HG03558 (cell line): ENCODE data around the gene NADK.

Experiments
- ATAC-seq: cut with Tn5 transposase; IDR thresholded peaks from one replicate; pipeline ENCODE4 v1.9.1; 2021; ENCODE audit warnings: moderate number of reproducible peaks; ENCODE audit not compliant: unreplicated experiment; ENCODE audit errors: extremely low read depth

Gene NADK, protein sequence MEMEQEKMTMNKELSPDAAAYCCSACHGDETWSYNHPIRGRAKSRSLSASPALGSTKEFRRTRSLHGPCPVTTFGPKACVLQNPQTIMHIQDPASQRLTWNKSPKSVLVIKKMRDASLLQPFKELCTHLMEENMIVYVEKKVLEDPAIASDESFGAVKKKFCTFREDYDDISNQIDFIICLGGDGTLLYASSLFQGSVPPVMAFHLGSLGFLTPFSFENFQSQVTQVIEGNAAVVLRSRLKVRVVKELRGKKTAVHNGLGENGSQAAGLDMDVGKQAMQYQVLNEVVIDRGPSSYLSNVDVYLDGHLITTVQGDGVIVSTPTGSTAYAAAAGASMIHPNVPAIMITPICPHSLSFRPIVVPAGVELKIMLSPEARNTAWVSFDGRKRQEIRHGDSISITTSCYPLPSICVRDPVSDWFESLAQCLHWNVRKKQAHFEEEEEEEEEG

GRCh38 chr1:1777950-1778662 is at the start of gene NADK:
Gene NADK (minus strand): TSS chr1:1778470. CDS start chr1:1765406, 13,064 bp downstream.
- peak; percentile 17 for ATAC-seq

GRCh38 chr1:1827089-1827848 is 49.0 kb upstream of the NADK start:
- no peak for ATAC-seq

GRCh38 chr1:1826356-1827088 is 48.3 kb upstream of the NADK start:
- ATAC-seq = no peak

- ATAC-seq = no peak
Observed at GRCh38 chr1:1825217-1825616, 46.9 kb upstream of the NADK start.

DNA sequence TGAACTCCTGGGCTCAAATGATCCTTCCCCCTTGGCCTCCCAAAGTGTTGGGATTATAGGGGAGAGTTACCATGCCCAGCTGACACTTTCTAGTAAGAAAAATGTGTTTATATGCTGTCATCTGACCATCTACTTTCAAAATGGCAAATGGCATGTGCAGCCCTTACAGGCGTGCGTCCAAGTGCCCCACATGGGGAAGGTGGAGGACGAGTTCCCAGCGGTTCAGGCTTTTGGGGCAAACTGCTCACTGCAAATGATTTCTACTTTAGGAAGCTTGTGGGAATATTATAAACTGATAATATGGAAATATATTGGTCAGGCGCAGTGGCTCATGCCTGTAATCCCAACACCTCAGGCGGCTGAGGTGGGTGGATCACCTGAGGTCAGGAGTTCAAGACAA is 41.5 kb upstream of the NADK start:
- ATAC-seq = no peak

DNA sequence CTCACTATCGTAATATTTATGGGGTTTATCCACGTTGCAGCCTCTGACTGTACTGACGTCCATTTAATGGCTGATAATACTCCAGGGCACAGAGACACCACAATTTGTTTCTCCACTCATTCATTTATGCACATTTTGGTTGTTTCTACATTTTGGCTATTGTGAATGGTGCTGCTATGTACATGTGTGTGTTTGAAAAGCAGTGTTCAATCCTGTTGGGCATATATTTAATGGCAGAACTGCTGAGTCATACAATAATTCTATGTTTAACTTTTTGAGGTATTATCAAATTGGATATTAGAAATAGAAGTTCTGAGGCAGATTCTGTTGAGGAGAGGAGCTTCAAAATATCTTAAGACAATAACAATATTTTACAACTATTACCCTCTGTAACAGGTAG is 39.0 kb upstream of the NADK start:
- no peak for ATAC-seq

- ATAC-seq = no peak
Observed at GRCh38 chr1:1815606-1816281, 37.5 kb upstream of the NADK start.

DNA sequence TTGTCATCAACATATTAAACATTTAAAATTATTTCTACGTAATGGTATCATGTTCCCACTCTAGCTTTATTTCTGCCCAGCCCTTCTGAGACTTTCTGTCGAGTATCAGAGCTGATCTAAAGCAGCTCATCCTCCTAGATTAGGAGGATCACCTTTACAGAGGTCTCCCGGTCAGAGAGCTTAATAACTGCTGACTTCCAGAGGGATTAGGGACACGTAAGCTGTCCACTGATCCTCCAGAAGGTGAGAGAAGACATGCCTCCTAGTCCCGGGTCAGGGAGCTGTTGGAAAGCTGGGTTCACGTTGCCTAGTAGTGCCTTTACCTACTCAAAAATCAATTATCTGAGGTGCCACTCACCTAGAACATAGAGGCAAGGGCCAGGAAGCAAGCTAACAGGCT is 31.2 kb upstream of the NADK start:
- no peak for ATAC-seq

- ATAC-seq = no peak
Observed at GRCh38 chr1:1808206-1808605, 29.9 kb upstream of the NADK start.

DNA sequence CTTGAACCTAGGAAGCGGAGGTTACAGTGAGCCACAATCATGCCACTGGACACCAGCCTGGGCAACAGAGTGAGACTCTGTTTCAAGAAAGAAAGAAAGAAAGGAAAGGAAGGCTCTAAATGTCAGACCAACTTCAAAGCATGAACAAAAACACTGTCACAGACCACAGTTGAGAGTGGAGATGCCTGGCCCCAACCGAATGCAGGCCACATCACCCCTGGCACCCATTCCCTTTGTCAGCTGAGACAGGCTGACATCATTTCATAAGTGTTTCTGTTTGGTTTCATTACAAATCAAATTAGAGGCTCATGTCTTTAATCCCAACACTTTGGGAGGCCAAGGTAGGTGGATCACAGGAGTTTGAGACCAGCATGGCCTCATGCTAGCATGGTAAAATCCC is 28.6 kb upstream of the NADK start:
- ATAC-seq = no peak

DNA sequence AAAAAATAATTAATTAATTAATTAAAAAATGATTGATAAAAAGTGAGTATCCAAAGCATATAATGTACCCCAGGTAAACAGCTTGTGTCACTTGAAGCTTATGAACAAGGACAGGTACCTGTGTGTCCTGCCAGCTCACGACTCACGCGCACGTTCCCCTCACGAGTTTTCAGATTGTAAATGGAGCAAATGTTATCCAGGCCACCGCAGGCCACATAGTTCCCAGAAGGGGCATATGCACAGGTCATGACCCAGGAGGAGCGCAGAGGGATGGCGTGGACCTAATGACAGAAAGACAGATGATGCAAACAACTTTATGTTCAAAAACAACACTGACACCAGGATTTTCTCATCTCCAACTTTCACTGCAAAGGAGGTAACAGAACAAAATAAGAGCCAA is 26.0 kb upstream of the NADK start:
- ATAC-seq = no peak

- ATAC-seq = no peak
Observed at GRCh38 chr1:1802871-1803270, 24.6 kb upstream of the NADK start.

DNA sequence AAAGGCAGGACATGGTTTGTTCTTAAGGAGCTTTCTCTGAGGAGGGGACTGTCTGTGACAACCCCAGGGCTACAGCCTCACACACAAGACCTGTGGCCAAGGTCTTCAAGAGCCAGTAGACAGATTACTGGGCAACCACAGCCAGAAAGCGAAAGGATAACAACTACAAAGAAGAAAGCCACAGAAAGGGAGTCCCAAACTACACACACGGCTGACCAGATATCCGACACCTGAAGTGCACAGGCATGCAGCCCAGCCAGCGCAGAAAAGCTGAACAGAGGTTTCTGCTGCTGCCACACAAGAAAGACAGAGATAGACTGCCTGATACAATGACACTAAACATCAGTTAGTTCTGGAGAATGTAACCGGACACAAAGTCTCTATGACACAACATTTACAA is 21.4 kb upstream of the NADK start:
- peak; percentile 48 for ATAC-seq

GRCh38 chr1:1797731-1798341 is 19.6 kb upstream of the NADK start:
- no peak for ATAC-seq

DNA sequence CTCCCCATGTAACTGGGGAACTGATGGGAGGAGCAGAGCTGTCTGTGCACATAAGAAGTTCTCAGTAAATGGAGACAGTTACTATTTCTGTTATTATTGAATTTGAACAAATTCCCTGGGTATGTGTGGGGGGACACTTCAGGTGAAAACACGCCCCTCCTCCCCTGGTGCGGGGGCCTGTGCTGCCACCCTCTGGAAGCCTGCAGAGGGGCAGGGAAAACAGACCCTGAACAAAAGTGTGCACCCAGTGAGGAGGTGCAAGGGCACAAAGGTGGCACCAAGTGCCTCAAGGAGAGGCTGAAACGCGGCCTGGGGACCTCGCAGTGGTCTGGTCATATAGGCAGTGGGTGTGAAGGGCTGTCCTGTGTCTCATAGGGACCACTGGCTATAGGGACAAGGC is 18.2 kb upstream of the NADK start:
- ATAC-seq = no peak

DNA sequence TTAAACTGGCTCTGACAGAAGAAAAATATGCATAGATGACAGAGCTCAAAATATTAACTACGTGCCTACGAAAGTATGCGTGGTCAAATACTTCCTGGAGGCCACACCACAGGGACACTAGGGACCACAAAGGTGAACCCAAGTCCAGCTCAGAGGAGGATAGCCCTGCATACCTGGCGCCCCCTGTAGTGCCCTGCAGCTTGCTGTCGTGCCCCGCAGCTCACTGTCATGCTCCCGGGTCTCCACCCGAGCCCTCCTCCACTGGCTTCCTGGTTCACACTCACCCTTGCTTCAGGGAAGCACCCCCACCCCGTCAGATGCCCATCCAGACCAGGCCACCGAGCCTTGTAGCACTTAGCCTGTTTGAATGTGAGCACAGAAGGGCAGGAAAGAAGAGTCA is 16.7 kb upstream of the NADK start:
- no peak for ATAC-seq

DNA sequence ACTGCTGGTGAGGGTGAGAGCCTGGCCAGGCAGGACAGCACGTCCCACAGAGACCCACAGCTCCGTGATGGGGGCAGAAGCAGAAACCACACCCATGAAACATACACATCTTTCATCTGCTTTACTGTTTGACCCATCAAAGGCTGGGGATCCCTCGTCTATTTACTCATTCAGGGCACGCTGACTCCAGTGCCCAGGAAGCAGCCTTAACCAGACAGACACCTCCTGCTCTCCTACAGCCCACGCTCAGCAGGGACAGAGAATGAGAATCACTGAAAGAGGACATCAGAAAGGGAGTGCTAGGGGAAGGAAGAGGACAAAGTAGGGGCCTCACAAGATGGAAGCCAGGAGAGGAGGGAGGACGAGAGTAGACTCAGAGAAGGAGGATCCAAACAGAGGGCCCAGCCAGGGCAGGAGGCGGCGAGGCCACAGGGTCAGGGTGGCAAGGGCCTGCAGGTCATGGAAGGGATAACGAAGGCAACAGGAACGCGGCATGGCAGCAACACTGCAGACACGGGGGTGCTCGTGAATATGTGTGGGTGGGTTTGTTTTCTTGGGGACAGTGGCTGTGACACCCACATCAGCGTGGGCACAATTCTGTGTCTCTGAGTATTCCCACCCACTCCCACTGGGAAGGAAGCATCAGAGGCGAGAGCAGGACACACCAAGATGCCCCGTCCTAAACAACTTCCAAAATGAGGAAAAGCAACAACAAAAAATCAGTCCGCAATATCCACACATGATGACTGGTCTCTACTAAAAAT is 15.4 kb upstream of the NADK start:
- no peak for ATAC-seq

- no peak for ATAC-seq
Observed at GRCh38 chr1:1788646-1789431, 10.6 kb upstream of the NADK start.
